PC-3 (cell line): ENCODE data around the gene MITF. TPM values are rescaled to one million over a fixed set of nuclear protein-coding genes. Genes with fewer than 3 reads are reported as not detected.

Source experiments
- ATAC-seq: fragments of 200-7000 bp; cut with Tn5 transposase; 2 replicates; pipeline ENCODE4 v1.9.1; 2020; ENCODE audit warnings: mild to moderate bottlenecking, moderate library complexity
- BruUV-seq: library from RNA; stranded (reverse); fragments of 400-500 nt; replicated peaks from 2 replicates; lab custom pipeline; 2021; lab: Mats Ljungman, UMichigan
- CTCF ChIA-PET: fragments of 300-600 bp; sonication (Branson Sonifier 250); formaldehyde crosslinking; loops from one replicate; lab custom pipeline; 2022; ENCODE audit warnings: antibody characterized with exemption; lab: Charles Lee
- POLR2A ChIA-PET: fragments of 300-600 bp; sonication (Branson Sonifier 250); formaldehyde crosslinking; loops from one replicate; lab custom pipeline; 2022; ENCODE audit warnings: antibody characterized with exemption; ENCODE audit not compliant: unreplicated experiment; lab: Charles Lee
- DNase-seq: peaks from one replicate; pipeline ENCODE4 v3.0.0-alpha.2; 2015
- H2AFZ ChIP-seq: fragments of 300-600 bp; sonication (generic); 2 replicates; pipeline ENCODE4 v1.6.0; 2016; ENCODE audit warnings: antibody characterized with exemption, low read length
- H3F3A ChIP-seq: fragments of 300-600 bp; sonication (generic); one replicate; pipeline ENCODE4 v1.6.0; 2017; ENCODE audit warnings: antibody characterized with exemption, low read length, control low read depth, mild to moderate bottlenecking; ENCODE audit not compliant: unreplicated experiment
- H3K27ac ChIP-seq: fragments of 300-600 bp; sonication (generic); 2 replicates; pipeline ENCODE4 v1.5.1; 2016; ENCODE audit warnings: mild to moderate bottlenecking, low read length
- H3K27me3 ChIP-seq: fragments of 300-600 bp; sonication (generic); 2 replicates; pipeline ENCODE4 v1.6.1; 2016; ENCODE audit warnings: low read length, mixed read lengths
- H3K36me3 ChIP-seq: fragments of 300-600 bp; sonication (generic); 2 replicates; pipeline ENCODE4 v1.6.1; 2016; ENCODE audit warnings: low read depth, mixed run types, low read length, mixed read lengths
- H3K4me1 ChIP-seq: fragments of 300-600 bp; sonication (generic); 2 replicates; pipeline ENCODE4 v1.5.1; 2016; ENCODE audit warnings: low read length; ENCODE audit not compliant: insufficient read depth
- H3K4me2 ChIP-seq: fragments of 300-600 bp; sonication (generic); 2 replicates; pipeline ENCODE4 v1.6.0; 2016; ENCODE audit warnings: low read length
- H3K4me3 ChIP-seq: fragments of 300-600 bp; sonication (generic); 2 replicates; pipeline ENCODE4 v1.5.1; 2016; ENCODE audit warnings: mild to moderate bottlenecking, low read length, mixed read lengths
- H3K79me2 ChIP-seq: fragments of 300-600 bp; sonication (generic); 2 replicates; pipeline ENCODE4 v1.6.1; 2017; ENCODE audit warnings: low read length, mixed read lengths
- H3K9ac ChIP-seq: fragments of 300-600 bp; sonication (generic); 2 replicates; pipeline ENCODE4 v1.6.0; 2016; ENCODE audit warnings: mild to moderate bottlenecking, low read length
- H3K9me2 ChIP-seq: fragments of 300-600 bp; sonication (generic); replicated peaks from 2 replicates; pipeline ENCODE4 v1.6.1; 2016; ENCODE audit warnings: mixed run types, low read length, mixed read lengths
- H3K9me3 ChIP-seq: fragments of 300-600 bp; sonication (generic); 2 replicates; pipeline ENCODE4 v1.6.1; 2016; ENCODE audit warnings: low read length, mixed read lengths
- H4K20me1 ChIP-seq: fragments of 300-600 bp; sonication (generic); 2 replicates; pipeline ENCODE4 v1.6.1; 2016; ENCODE audit warnings: low read length, mixed read lengths
- CTCF ChIP-seq: fragments of 300-600 bp; sonication (generic); conservative IDR thresholded peaks from 2 replicates; pipeline ENCODE4 v1.5.1; 2017; ENCODE audit warnings: antibody characterized with exemption, low read depth, mild to moderate bottlenecking, low read length
- EZH2 ChIP-seq: fragments of 300-600 bp; sonication (generic); IDR thresholded peaks from one replicate; pipeline ENCODE4 v1.6.1; 2017; ENCODE audit warnings: antibody characterized with exemption, mild to moderate bottlenecking, low read length; ENCODE audit not compliant: unreplicated experiment
- EZH2phosphoT487 ChIP-seq: fragments of 300-600 bp; sonication (generic); IDR thresholded peaks from 2 replicates; pipeline ENCODE4 v1.6.1; 2018; ENCODE audit warnings: mild to moderate bottlenecking, antibody characterized with exemption, low read length, borderline replicate concordance
- intact Hi-C: fragments of 100-400 bp; cut with micrococcal nuclease; formaldehyde crosslinking; loops from 2 replicates; pipeline ENCODE4 v1.9.0; 2023
- total RNA-seq: library from RNA; depleted of rRNA; stranded (reverse); fragments of >200 nt; gene quantifications from 2 replicates; pipeline ENCODE4 v1.2.3, GENCODE V29; 2014

The MITF gene
- total RNA-seq, 1 experiment from 2014 or later = 7.6 TPM

- Histone ChIP-seq H3K79me2 (no peaks in the 10 kb centered on the region), H3K27ac (no peak overlapping the region), H3K4me3 (no peak overlapping the region), H3K9me2 (no peaks in the 10 kb centered on the region), H3K4me2 (no peak overlapping the region), H3K36me3 (no peaks in the 10 kb centered on the region), H3K9me3 (no peaks in the 10 kb centered on the region), H4K20me1 (no peaks in the 10 kb centered on the region), H2AFZ (no peak overlapping the region), H3K4me1 (peaks cover 8% of the 10 kb centered on the region), H3K9ac (no peak overlapping the region), H3K27me3 (no peaks in the 10 kb centered on the region), H3F3A (no peaks in the 10 kb centered on the region)
- TF ChIP-seq EZH2 (no peak), CTCF (no peak), EZH2phosphoT487 (no peak)
- ChIA-PET CTCF (no interaction called here), POLR2A (no interaction called here)
- ATAC-seq (no peak), DNase-seq (no peak)
- no TSS peak for BruUV-seq
- intact Hi-C loops = no loop called here
Observed at GRCh38 chr3:69896095-69896494, 156.8 kb downstream of the MITF start.

- H3K27ac ChIP-seq = no peak overlapping the region
- H3K4me2 ChIP-seq = no peak overlapping the region
- DNase-seq = no peak
- H3F3A ChIP-seq = no peaks in the 10 kb centered on the region
- ATAC-seq = no peak
- no TSS peak for BruUV-seq
- H4K20me1 ChIP-seq = no peaks in the 10 kb centered on the region
- H3K79me2 ChIP-seq = no peaks in the 10 kb centered on the region
- no peaks in the 10 kb centered on the region for H3K27me3 ChIP-seq
- POLR2A ChIA-PET = no interaction called here
- no peaks in the 10 kb centered on the region for H3K9me3 ChIP-seq
- H3K36me3 ChIP-seq = no peaks in the 10 kb centered on the region
- H3K4me3 ChIP-seq = no peak overlapping the region
- H2AFZ ChIP-seq = no peak overlapping the region
- intact Hi-C loops = no loop called here
- no peak for TF ChIP-seq EZH2
- TF ChIP-seq EZH2phosphoT487 = no peak
- TF ChIP-seq CTCF = no peak
- H3K9me2 ChIP-seq = no peaks in the 10 kb centered on the region
- CTCF ChIA-PET = no interaction called here
- peaks cover 4% of the 10 kb centered on the region; the same call in 1 of the 2 replicates for H3K4me1 ChIP-seq
- no peak overlapping the region for H3K9ac ChIP-seq
Observed at GRCh38 chr3:69900331-69900730, 161.1 kb downstream of the MITF start.

DNA sequence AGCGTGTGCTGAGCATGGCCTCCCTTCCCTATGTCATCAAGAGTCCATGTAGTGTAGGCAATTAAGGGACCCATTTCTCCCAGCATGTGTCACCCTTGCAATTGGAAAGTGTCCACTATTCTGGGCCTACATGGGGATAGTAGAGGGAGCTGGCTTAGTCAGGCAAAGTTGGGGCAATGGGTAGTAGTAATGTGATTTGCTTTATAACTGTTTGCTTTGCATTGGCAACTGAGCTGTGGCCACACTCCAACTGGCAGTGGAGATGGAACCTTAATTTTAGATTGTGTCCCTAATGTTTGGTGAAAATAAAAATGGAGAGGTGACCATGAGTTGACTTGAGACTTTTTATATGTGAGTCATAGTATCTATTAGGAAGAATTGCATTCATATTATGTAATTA is 162.5 kb downstream of the MITF start:
- TF ChIP-seq EZH2 (no peak), EZH2phosphoT487 (no peak), CTCF (no peak)
- Histone ChIP-seq H4K20me1 (no peaks in the 10 kb centered on the region), H3F3A (no peaks in the 10 kb centered on the region), H3K4me2 (no peak overlapping the region), H3K9me2 (no peaks in the 10 kb centered on the region), H3K36me3 (no peaks in the 10 kb centered on the region), H3K9me3 (no peaks in the 10 kb centered on the region), H3K9ac (no peak overlapping the region), H3K27me3 (no peaks in the 10 kb centered on the region), H2AFZ (no peak overlapping the region), H3K79me2 (no peaks in the 10 kb centered on the region), H3K27ac (no peak overlapping the region), H3K4me1 (peaks cover 9% of the 10 kb centered on the region; the same call in 1 of the 2 replicates), H3K4me3 (no peak overlapping the region)
- BruUV-seq = no TSS peak
- intact Hi-C loops = no loop called here
- DNase-seq (no peak), ATAC-seq (peak; percentile 62)
- CTCF ChIA-PET = no interaction called here
- POLR2A ChIA-PET = no interaction called here
